H9 (cell line): Measurements from ENCODE around the gene NCEH1. TPM values are rescaled to one million over a fixed set of nuclear protein-coding genes. Genes with fewer than 3 reads are reported as not detected.

Experiments
- DNase-seq: peaks from one replicate; pipeline ENCODE4 v3.0.0-alpha.2; 2017
- H2AFZ ChIP-seq: one replicate; pipeline ENCODE4 v1.6.1; 2013; ENCODE audit warnings: mild to moderate bottlenecking, low read length, control low read depth, moderate library complexity
- H2AK5ac ChIP-seq: 2 replicates; pipeline ENCODE4 v1.6.1; 2013; ENCODE audit warnings: low read length, control low read depth, mixed read lengths; ENCODE audit not compliant: insufficient read length
- H2BK120ac ChIP-seq: one replicate; pipeline ENCODE4 v1.6.1; 2013; ENCODE audit warnings: low read depth, mild to moderate bottlenecking, low read length, control low read depth, inconsistent platforms; ENCODE audit not compliant: poor library complexity, severe bottlenecking
- H2BK12ac ChIP-seq: 2 replicates; pipeline ENCODE4 v1.6.1; 2013; ENCODE audit warnings: low read length, control low read depth, mixed read lengths, low read depth; ENCODE audit not compliant: insufficient read length
- H2BK15ac ChIP-seq: 2 replicates; pipeline ENCODE4 v1.6.1; 2013; ENCODE audit warnings: low read depth, low read length, control low read depth
- H2BK20ac ChIP-seq: one replicate; pipeline ENCODE4 v1.6.1; 2013; ENCODE audit warnings: low read depth, mild to moderate bottlenecking, low read length, control low read depth, inconsistent platforms; ENCODE audit not compliant: poor library complexity, severe bottlenecking
- H2BK5ac ChIP-seq: 2 replicates; pipeline ENCODE4 v1.6.1; 2013; ENCODE audit warnings: low read length, control low read depth, mixed read lengths; ENCODE audit not compliant: insufficient read length
- H3K14ac ChIP-seq: 2 replicates; pipeline ENCODE4 v1.6.1; 2013; ENCODE audit warnings: low read length, control low read depth; ENCODE audit not compliant: insufficient read depth
- H3K18ac ChIP-seq: 2 replicates; pipeline ENCODE4 v1.6.1; 2013; ENCODE audit warnings: low read depth, mild to moderate bottlenecking, mixed read lengths, low read length, control low read depth; ENCODE audit not compliant: insufficient read length
- H3K23ac ChIP-seq: 2 replicates; pipeline ENCODE4 v1.6.1; 2013; ENCODE audit warnings: low read length, control low read depth, mixed read lengths, low read depth; ENCODE audit not compliant: insufficient read length
- H3K23me2 ChIP-seq: 2 replicates; pipeline ENCODE4 v1.6.1; 2013; ENCODE audit warnings: low read depth, mild to moderate bottlenecking, mixed read lengths, low read length, control low read depth; ENCODE audit not compliant: insufficient read length, poor library complexity, severe bottlenecking
- H3K27ac ChIP-seq: 2 replicates; pipeline ENCODE4 v1.5.1; 2013; ENCODE audit warnings: low read length, control low read depth, mixed read lengths, low read depth; ENCODE audit not compliant: insufficient read length
- H3K27me3 ChIP-seq: 2 replicates; pipeline ENCODE4 v1.6.1; 2013; ENCODE audit warnings: low read length, control low read depth, inconsistent platforms; ENCODE audit not compliant: insufficient read depth
- H3K4ac ChIP-seq: 2 replicates; pipeline ENCODE4 v1.6.1; 2013; ENCODE audit warnings: low read depth, mild to moderate bottlenecking, control low read depth, inconsistent platforms, low read length, moderate library complexity
- H3K4me1 ChIP-seq: 2 replicates; pipeline ENCODE4 v1.6.1; 2013; ENCODE audit warnings: low read length, control low read depth, inconsistent platforms; ENCODE audit not compliant: insufficient read depth
- H3K4me2 ChIP-seq: 2 replicates; pipeline ENCODE4 v1.6.1; 2013; ENCODE audit warnings: low read length, control low read depth, mixed read lengths; ENCODE audit not compliant: insufficient read length, insufficient read depth
- H3K56ac ChIP-seq: 2 replicates; pipeline ENCODE4 v1.6.1; 2013; ENCODE audit warnings: low read depth, mild to moderate bottlenecking, mixed read lengths, low read length, control low read depth; ENCODE audit not compliant: insufficient read length
- H3K79me1 ChIP-seq: 2 replicates; pipeline ENCODE4 v1.6.1; 2013; ENCODE audit warnings: low read depth, mild to moderate bottlenecking, moderate library complexity, low read length, control low read depth, inconsistent platforms; ENCODE audit not compliant: insufficient read depth, poor library complexity, severe bottlenecking
- H3K79me2 ChIP-seq: 2 replicates; pipeline ENCODE4 v1.6.1; 2013; ENCODE audit warnings: low read length, control low read depth, inconsistent platforms; ENCODE audit not compliant: insufficient read depth
- H3K9ac ChIP-seq: 2 replicates; pipeline ENCODE4 v1.6.1; 2013; ENCODE audit warnings: low read length, control low read depth, mixed read lengths; ENCODE audit not compliant: insufficient read length; ENCODE audit errors: extremely low read depth
- H3K9me3 ChIP-seq: one replicate; pipeline ENCODE4 v1.6.1; 2013; ENCODE audit warnings: low read depth, low read length, inconsistent platforms; ENCODE audit not compliant: control insufficient read depth
- H3T11ph ChIP-seq: one replicate; pipeline ENCODE4 v1.6.1; 2013; ENCODE audit warnings: mild to moderate bottlenecking, low read length, control low read depth, inconsistent platforms
- H4K20me1 ChIP-seq: one replicate; pipeline ENCODE4 v1.6.1; 2013; ENCODE audit not compliant: control insufficient read depth, insufficient read length, insufficient read depth
- H4K5ac ChIP-seq: 2 replicates; pipeline ENCODE4 v1.6.1; 2013; ENCODE audit warnings: low read depth, mild to moderate bottlenecking, mixed read lengths, low read length, control low read depth; ENCODE audit not compliant: insufficient read length
- H4K8ac ChIP-seq: replicated peaks from 2 replicates; pipeline ENCODE4 v1.6.1; 2013; ENCODE audit warnings: low read length, control low read depth, mixed read lengths, low read depth; ENCODE audit not compliant: insufficient read length
- H4K91ac ChIP-seq: 2 replicates; pipeline ENCODE4 v1.6.1; 2013; ENCODE audit warnings: low read depth, mild to moderate bottlenecking, moderate library complexity, mixed read lengths, low read length, control low read depth; ENCODE audit not compliant: insufficient read length
- H3K27ac Mint-ChIP-seq, 3 experiments: 2 replicates in 2 of 3; 3 replicates in 1 of 3; pipeline ENCODE4 v1.8.0; 2020 to 2021; ENCODE audit warnings: mixed read lengths in 3 of 3, mild to moderate bottlenecking in 1 of 3, moderate library complexity in 1 of 3
- H3K27me3 Mint-ChIP-seq: 2 replicates; pipeline ENCODE4 v1.8.0; 2021; ENCODE audit warnings: low read depth, mild to moderate bottlenecking, moderate library complexity, mixed read lengths
- H3K36me3 Mint-ChIP-seq, 3 experiments: 2 replicates in 2 of 3; 3 replicates in 1 of 3; pipeline ENCODE4 v1.8.0; 2020 to 2021; ENCODE audit warnings: low read depth in 3 of 3, mixed read lengths in 3 of 3; ENCODE audit not compliant: insufficient read depth in 1 of 3
- H3K4me1 Mint-ChIP-seq, 2 experiments: 2 replicates each; pipeline ENCODE4 v1.8.0; 2020; ENCODE audit warnings: mixed read lengths in 2 of 2
- H3K4me3 Mint-ChIP-seq, 2 experiments: 2 replicates in 1 of 2; 3 replicates in 1 of 2; pipeline ENCODE4 v1.8.0; 2020 to 2021; ENCODE audit warnings: mild to moderate bottlenecking in 2 of 2, mixed read lengths in 2 of 2, moderate library complexity in 1 of 2
- H3K9me3 Mint-ChIP-seq, 2 experiments: 2 replicates in 1 of 2; 3 replicates in 1 of 2; pipeline ENCODE4 v1.8.0; 2020; ENCODE audit warnings: mild to moderate bottlenecking in 2 of 2, mixed read lengths in 2 of 2, moderate library complexity in 1 of 2
- CTCF ChIP-seq: fragments of 200-600 bp; sonication (generic); conservative IDR thresholded peaks from 3 replicates; pipeline ENCODE4 v1.8.0; 2021; ENCODE audit warnings: antibody characterized with exemption, mild to moderate bottlenecking
- WGBS: extraction: QIAGEN DNeasy Blood & Tissue Kit; methylation state at CpG from one replicate; pipeline ENCODE4 v1.1.7; 2013; ENCODE audit warnings: missing lambda C conversion rate, low lambda C conversion rate, mixed read lengths; ENCODE audit not compliant: insufficient read length; ENCODE audit errors: extremely low coverage; 5-methylcytosine and 5-hydroxymethylcytosine counted together
- total RNA-seq: library from RNA; stranded (reverse); gene quantifications from 2 replicates; pipeline ENCODE4 v1.2.1, GENCODE V29; 2021

The NCEH1 gene
- total RNA-seq, 1 experiment from 2014 or later: 2.3 TPM

DNA sequence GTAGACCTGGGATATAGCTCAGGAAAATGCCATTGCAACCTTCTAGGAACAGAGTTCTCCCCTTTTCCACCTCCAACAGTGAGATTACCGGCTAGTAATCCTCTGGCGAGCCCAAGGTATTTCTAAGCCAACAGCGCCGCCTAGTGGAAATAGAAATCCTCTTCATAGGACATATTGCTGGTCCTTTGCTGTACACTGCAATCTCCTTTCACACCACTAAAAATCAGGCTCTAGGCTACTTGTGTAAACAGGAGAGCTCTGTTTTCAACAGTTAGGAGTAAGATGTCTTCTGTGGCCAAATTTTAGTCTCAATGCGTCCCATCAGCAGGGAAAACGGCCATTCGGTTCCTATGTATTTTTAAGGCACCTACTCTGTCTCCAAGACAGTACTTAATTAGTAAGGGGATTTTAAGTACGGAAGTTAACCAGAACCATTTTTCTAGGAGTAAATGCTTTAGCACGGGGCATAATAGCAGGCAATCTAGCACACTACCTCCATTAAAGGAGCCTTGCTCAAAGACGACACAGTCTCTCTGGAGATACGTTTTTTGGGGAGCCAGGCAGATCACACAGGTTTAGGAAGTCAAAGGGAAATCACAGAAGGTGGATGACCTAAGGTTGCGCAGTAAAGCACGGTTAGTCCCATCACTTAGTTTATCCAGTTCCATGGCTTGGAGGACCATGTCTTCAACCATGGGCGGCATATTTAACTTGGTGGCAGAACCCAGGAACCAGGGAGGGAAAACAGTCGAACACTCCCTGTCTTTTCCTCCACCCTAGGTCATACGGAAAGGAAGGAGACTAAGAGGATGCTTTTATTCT lies 43.8 kb downstream of the NCEH1 start:
- Histone ChIP-seq H4K5ac (no peak overlapping the region), H3K27ac (no peak overlapping the region), H3K23ac (no peak overlapping the region), H3K4me2 (no peak overlapping the region), H4K91ac (no peak overlapping the region), H3K4me1 (no peaks in the 10 kb centered on the region), H2BK15ac (no peak overlapping the region), H3K27me3 (no peaks in the 10 kb centered on the region), H2BK20ac (no peak overlapping the region), H2BK120ac (no peak overlapping the region), H3K79me1 (no peaks in the 10 kb centered on the region), H4K8ac (no peak overlapping the region), H3K14ac (no peak overlapping the region), H3K79me2 (no peaks in the 10 kb centered on the region), H3K56ac (no peak overlapping the region), H2AK5ac (no peak overlapping the region), H3K18ac (no peak overlapping the region), H3K9me3 (no peaks in the 10 kb centered on the region), H3T11ph (no peak overlapping the region), H3K23me2 (no peaks in the 10 kb centered on the region), H3K4ac (no peak overlapping the region), H2AFZ (no peak overlapping the region), H3K9ac (no peak overlapping the region), H2BK12ac (no peak overlapping the region), H4K20me1 (no peaks in the 10 kb centered on the region), H2BK5ac (no peak overlapping the region)
- no peaks in the 10 kb centered on the region; the same call in 1 of the 2 replicates for H3K27me3 Mint-ChIP-seq
- TF ChIP-seq CTCF: peak; percentile 92
- DNase-seq: peak; percentile 76
- peaks cover 33 to 42% of the 10 kb centered on the region in 2 experiments for H3K9me3 Mint-ChIP-seq
- WGBS: no CpG with 5 or more reads among the region's 16 CpGs
- peak overlapping the region in 1 of 3 experiments; percentile 48; a peak in 1 of 7 replicates for H3K27ac Mint-ChIP-seq
- H3K36me3 Mint-ChIP-seq: peaks cover 11 to 36% (median 16%) of the 10 kb centered on the region in 3 experiments
- H3K4me3 Mint-ChIP-seq: no peak overlapping the region
- peaks cover 7% of the 10 kb centered on the region in 2 experiments for H3K4me1 Mint-ChIP-seq
